Measurements from ENCODE around the gene JARID2. TPM values are rescaled to one million over a fixed set of nuclear protein-coding genes. Genes with fewer than 3 reads are reported as not detected.

Gene JARID2
- total and polyA plus RNA-seq, 2 of the 8 experiments (the other 6 are each of a cell fraction or from before 2014, with no cell fraction given) = 60.1 to 239 TPM

DNA sequence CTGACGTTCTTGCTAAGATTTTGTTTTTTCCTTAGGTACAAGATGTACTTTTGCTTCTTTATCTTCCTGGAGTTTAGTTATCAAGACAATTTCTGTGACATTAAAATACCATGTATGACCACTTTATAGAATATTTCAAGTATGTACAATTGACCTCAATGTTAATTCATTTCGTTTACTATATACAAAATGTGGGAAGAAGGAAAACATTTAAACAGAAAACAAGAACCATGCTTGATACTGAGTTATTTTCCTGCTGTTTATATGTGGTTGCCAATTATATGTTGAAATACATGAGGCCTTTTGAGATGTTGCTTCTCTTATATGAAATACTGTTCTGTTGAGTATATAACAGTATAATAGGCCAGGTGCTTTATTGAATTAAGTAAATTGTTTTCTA, 184.3 kb downstream of the JARID2 start:
- H3K4me2 ChIP-seq (ENCODE audit: insufficient read depth in 1 of 2, low read depth in 2 of 2, low read length in 2 of 2) = no peak overlapping the region; a peak in 1 of 4 replicates
- no peak overlapping the region for H3K14ac ChIP-seq (ENCODE audit: insufficient read length)
- H3K9ac ChIP-seq (replicated peaks in 1 of 4; ENCODE audit: extremely low read depth in 1 of 4, low read depth in 3 of 4, low read length in 3 of 4) = no peak overlapping the region
- H3K4me3 ChIP-seq (ENCODE audit: extremely low read depth in 1 of 4, insufficient read depth in 2 of 4, low read depth in 3 of 4, low read length in 4 of 4) = no peak overlapping the region
- H4K5ac ChIP-seq (ENCODE audit: insufficient read length, low read depth, low read length) = no peak overlapping the region
- H3K27ac ChIP-seq (ENCODE audit: low read depth, low read length) = no peak overlapping the region
- no peak overlapping the region for H2BK5ac ChIP-seq (ENCODE audit: low read depth, low read length)
- H3K4me1 ChIP-seq (replicated peaks in 1 of 4; ENCODE audit: control insufficient read depth in 3 of 4, insufficient read depth in 4 of 4, low read length in 3 of 4) = peaks cover 15 to 54% (median 33%) of the 10 kb centered on the region in 4 experiments
- H3K9me3 ChIP-seq (ENCODE audit: insufficient read depth in 2 of 2, low read depth in 1 of 2, low read length in 1 of 2) = no peaks in the 10 kb centered on the region
- H2BK12ac ChIP-seq (ENCODE audit: low read depth, low read length) = no peak overlapping the region
- DNase-seq (ENCODE audit: low read depth in 1 of 2, low spot score in 2 of 2) (no peak), FAIRE-seq (no peak)
- no peak overlapping the region for H3K4ac ChIP-seq (replicated peaks; ENCODE audit: insufficient read length, low read depth, low read length)
- 80% methylated on average over 2 of the region's 2 CpGs; no CpG with 5 or more reads in 1 of the 2 experiments for WGBS, 2 experiments (ENCODE audit: extremely low coverage in 1 of 2, insufficient coverage in 1 of 2, insufficient read length in 1 of 2, insufficient replicate concordance in 2 of 2, low coverage in 1 of 2, low lambda C conversion rate in 2 of 2, missing lambda C conversion rate in 1 of 2)
- H3K56ac ChIP-seq (replicated peaks; ENCODE audit: insufficient read length, low read depth, low read length) = no peak overlapping the region
- H3K18ac ChIP-seq (ENCODE audit: extremely low read depth, low read length) = no peak overlapping the region
- no peaks in the 10 kb centered on the region for H3K23me2 ChIP-seq (ENCODE audit: low read depth, low read length)
- peaks cover 0 to 4% (median under 1%) of the 10 kb centered on the region in 4 experiments; a peak in 1 of 8 replicates for H3K36me3 ChIP-seq (ENCODE audit: control insufficient read depth in 2 of 4, insufficient read depth in 4 of 4, low read length in 3 of 4)
- peaks cover 69 to 100% of the 10 kb centered on the region in 2 experiments; a peak in 3 of 4 replicates for H3K79me2 ChIP-seq (ENCODE audit: control insufficient read depth in 1 of 2, insufficient read depth in 2 of 2, low read length in 2 of 2)
- H4K8ac ChIP-seq (ENCODE audit: extremely low read depth, insufficient read depth, low read length) = no peak overlapping the region
- H2BK20ac ChIP-seq (ENCODE audit: low read length) = no peak overlapping the region
- H3K79me1 ChIP-seq (ENCODE audit: low read depth, low read length) = peaks cover 14% of the 10 kb centered on the region
- CTCF ChIA-PET (ENCODE audit: partially characterized antibody) = no interaction called here
- H3K27me3 ChIP-seq (replicated peaks in 1 of 4; ENCODE audit: control insufficient read depth in 3 of 4, extremely low read depth in 1 of 4, insufficient read depth in 3 of 4, low read length in 3 of 4) = no peaks in the 10 kb centered on the region
- no peak overlapping the region for H2BK15ac ChIP-seq (ENCODE audit: low read length)
- no peak overlapping the region for H2AFZ ChIP-seq (ENCODE audit: low read length)
- H3K23ac ChIP-seq (ENCODE audit: insufficient read length) = no peak overlapping the region
- no peak overlapping the region for H2BK120ac ChIP-seq (replicated peaks; ENCODE audit: low read depth, low read length)
- peaks cover 49 to 82% of the 10 kb centered on the region in 2 experiments for H4K20me1 ChIP-seq (replicated peaks in 1 of 2; ENCODE audit: control insufficient read depth in 1 of 2, insufficient read depth in 2 of 2, low read length in 2 of 2)
- H4K91ac ChIP-seq (replicated peaks; ENCODE audit: insufficient read length, low read length) = no peak overlapping the region
- H2AK5ac ChIP-seq (ENCODE audit: low read depth, low read length) = no peak overlapping the region
- POLR2A ChIA-PET (ENCODE audit: partially characterized antibody) = interaction anchor here (1.3 kb wide), 1 partner anchor 17 kb away, joined by 3 read pairs; no protein-coding TSS in a partner anchor
- no peak for TF ChIP-seq SP2 (IDR thresholded peaks at IDR 0.05; ENCODE audit: low read length)
